Measurements from ENCODE around the gene AMPD3. TPM values are rescaled to one million over a fixed set of nuclear protein-coding genes. Genes with fewer than 3 reads are reported as not detected.

The AMPD3 gene
- total and polyA plus RNA-seq, 2 of the 13 experiments (the other 11 are each of a cell fraction or from before 2014, with no cell fraction given): 0.33 to 2.3 TPM

DNA sequence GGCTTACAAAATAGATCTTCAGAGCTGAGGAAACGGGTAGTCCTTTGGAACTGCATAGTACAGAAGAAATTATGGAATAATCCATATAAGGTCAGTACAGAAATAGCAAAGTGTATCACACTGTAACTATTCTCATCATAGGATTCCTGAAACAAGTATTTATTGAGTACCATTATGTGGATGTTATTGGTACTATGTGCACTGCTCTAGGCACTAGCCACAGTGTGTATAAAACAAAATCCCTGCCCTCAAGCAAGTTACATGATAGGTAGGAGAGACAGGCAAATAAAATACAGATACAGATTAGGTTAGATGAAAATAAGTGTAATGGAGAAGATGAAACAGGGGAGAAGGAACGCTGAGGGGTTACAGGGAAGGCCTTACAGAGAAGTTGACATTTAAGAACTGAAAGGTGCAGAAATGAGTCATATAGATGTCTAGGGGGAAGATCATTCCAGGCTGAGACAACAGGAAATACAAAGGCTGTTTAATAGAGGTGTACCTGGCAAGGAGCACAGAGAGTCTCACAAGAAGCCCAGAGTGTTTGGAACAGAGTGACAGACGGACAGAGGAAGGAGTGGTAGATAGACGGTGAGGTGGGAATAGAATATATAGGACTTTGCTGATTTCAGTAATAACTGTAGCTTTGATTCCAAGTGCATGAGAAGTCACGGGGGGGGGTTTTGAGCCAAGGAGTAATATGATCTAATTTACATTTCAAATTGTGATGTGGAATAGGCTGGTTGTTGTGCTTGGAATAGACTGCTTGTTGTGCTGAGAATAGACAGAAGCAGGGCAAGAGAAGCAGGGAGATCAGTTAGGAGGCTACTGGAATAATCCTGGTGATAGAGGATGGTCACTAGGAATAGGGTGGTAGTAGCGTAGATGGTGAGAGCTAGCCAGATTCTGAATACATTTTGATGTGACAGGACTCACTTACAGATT is 72.2 kb downstream of the AMPD3 start (continued):
- TF ChIP-seq, protein P1, sequence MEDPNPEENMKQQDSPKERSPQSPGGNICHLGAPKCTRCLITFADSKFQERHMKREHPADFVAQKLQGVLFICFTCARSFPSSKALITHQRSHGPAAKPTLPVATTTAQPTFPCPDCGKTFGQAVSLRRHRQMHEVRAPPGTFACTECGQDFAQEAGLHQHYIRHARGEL (CRISPR knock-in tag; IDR thresholded peaks at IDR 0.05): no peak
- no peak for TF ChIP-seq ZNF672 (CRISPR knock-in tag; IDR thresholded peaks at IDR 0.05)
- TF ChIP-seq, protein P2, sequence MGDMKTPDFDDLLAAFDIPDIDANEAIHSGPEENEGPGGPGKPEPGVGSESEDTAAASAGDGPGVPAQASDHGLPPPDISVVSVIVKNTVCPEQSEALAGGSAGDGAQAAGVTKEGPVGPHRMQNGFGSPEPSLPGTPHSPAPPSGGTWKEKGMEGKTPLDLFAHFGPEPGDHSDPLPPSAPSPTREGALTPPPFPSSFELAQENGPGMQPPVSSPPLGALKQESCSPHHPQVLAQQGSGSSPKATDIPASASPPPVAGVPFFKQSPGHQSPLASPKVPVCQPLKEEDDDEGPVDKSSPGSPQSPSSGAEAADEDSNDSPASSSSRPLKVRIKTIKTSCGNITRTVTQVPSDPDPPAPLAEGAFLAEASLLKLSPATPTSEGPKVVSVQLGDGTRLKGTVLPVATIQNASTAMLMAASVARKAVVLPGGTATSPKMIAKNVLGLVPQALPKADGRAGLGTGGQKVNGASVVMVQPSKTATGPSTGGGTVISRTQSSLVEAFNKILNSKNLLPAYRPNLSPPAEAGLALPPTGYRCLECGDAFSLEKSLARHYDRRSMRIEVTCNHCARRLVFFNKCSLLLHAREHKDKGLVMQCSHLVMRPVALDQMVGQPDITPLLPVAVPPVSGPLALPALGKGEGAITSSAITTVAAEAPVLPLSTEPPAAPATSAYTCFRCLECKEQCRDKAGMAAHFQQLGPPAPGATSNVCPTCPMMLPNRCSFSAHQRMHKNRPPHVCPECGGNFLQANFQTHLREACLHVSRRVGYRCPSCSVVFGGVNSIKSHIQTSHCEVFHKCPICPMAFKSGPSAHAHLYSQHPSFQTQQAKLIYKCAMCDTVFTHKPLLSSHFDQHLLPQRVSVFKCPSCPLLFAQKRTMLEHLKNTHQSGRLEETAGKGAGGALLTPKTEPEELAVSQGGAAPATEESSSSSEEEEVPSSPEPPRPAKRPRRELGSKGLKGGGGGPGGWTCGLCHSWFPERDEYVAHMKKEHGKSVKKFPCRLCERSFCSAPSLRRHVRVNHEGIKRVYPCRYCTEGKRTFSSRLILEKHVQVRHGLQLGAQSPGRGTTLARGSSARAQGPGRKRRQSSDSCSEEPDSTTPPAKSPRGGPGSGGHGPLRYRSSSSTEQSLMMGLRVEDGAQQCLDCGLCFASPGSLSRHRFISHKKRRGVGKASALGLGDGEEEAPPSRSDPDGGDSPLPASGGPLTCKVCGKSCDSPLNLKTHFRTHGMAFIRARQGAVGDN (CRISPR knock-in tag; IDR thresholded peaks at IDR 0.05): no peak
- TF ChIP-seq HOXD1 (CRISPR knock-in tag; IDR thresholded peaks at IDR 0.05): no peak
- TF ChIP-seq, protein P3, sequence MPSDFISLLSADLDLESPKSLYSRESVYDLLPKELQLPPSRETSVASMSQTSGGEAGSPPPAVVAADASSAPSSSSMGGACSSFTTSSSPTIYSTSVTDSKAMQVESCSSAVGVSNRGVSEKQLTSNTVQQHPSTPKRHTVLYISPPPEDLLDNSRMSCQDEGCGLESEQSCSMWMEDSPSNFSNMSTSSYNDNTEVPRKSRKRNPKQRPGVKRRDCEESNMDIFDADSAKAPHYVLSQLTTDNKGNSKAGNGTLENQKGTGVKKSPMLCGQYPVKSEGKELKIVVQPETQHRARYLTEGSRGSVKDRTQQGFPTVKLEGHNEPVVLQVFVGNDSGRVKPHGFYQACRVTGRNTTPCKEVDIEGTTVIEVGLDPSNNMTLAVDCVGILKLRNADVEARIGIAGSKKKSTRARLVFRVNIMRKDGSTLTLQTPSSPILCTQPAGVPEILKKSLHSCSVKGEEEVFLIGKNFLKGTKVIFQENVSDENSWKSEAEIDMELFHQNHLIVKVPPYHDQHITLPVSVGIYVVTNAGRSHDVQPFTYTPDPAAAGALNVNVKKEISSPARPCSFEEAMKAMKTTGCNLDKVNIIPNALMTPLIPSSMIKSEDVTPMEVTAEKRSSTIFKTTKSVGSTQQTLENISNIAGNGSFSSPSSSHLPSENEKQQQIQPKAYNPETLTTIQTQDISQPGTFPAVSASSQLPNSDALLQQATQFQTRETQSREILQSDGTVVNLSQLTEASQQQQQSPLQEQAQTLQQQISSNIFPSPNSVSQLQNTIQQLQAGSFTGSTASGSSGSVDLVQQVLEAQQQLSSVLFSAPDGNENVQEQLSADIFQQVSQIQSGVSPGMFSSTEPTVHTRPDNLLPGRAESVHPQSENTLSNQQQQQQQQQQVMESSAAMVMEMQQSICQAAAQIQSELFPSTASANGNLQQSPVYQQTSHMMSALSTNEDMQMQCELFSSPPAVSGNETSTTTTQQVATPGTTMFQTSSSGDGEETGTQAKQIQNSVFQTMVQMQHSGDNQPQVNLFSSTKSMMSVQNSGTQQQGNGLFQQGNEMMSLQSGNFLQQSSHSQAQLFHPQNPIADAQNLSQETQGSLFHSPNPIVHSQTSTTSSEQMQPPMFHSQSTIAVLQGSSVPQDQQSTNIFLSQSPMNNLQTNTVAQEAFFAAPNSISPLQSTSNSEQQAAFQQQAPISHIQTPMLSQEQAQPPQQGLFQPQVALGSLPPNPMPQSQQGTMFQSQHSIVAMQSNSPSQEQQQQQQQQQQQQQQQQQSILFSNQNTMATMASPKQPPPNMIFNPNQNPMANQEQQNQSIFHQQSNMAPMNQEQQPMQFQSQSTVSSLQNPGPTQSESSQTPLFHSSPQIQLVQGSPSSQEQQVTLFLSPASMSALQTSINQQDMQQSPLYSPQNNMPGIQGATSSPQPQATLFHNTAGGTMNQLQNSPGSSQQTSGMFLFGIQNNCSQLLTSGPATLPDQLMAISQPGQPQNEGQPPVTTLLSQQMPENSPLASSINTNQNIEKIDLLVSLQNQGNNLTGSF (CRISPR knock-in tag; IDR thresholded peaks at IDR 0.05): no peak
- TF ChIP-seq U2AF2 (IDR thresholded peaks at IDR 0.05; ENCODE audit: low read depth, low read length): no peak
- TF ChIP-seq ZNF160 (CRISPR knock-in tag; IDR thresholded peaks at IDR 0.05): no peak

Data from HepG2 (cell line).